K562 (cell line): Measurements from ENCODE around the gene ITPR2.

Experiments used
- TF ChIP-seq, protein P1 (sequence below): sonication (generic); formaldehyde crosslinking; IDR thresholded peaks from 2 replicates; pipeline ENCODE4 v1.8.1; 2023; ENCODE audit warnings: mild to moderate bottlenecking, missing genetic modification reagents
- TF ChIP-seq, protein P2 (sequence below), 3 experiments: IDR thresholded peaks in 2 of 3; conservative IDR thresholded peaks in 1 of 3; 2 replicates each; pipeline ENCODE4 v1.5.1; 2011 to 2012; ENCODE audit warnings: low read length in 3 of 3, mild to moderate bottlenecking in 3 of 3, control low read depth in 2 of 3, improper control_type of control experiment in 1 of 3, inconsistent platforms in 1 of 3, low read depth in 1 of 3, mixed read lengths in 1 of 3, moderate library complexity in 1 of 3; ENCODE audit not compliant: insufficient read depth in 2 of 3
- TF ChIP-seq, protein P3 (sequence below): fragments of 200-800 bp; sonication (Bioruptor generic); IDR thresholded peaks from 2 replicates; pipeline ENCODE4 v1.6.1; 2017; ENCODE audit warnings: missing genetic modification characterization, missing compliant biosample characterization
- TF ChIP-seq, protein P4 (sequence below): sonication (generic); formaldehyde crosslinking; IDR thresholded peaks from 2 replicates; pipeline ENCODE4 v1.8.0; 2023; ENCODE audit warnings: mild to moderate bottlenecking, missing genetic modification reagents

DNA sequence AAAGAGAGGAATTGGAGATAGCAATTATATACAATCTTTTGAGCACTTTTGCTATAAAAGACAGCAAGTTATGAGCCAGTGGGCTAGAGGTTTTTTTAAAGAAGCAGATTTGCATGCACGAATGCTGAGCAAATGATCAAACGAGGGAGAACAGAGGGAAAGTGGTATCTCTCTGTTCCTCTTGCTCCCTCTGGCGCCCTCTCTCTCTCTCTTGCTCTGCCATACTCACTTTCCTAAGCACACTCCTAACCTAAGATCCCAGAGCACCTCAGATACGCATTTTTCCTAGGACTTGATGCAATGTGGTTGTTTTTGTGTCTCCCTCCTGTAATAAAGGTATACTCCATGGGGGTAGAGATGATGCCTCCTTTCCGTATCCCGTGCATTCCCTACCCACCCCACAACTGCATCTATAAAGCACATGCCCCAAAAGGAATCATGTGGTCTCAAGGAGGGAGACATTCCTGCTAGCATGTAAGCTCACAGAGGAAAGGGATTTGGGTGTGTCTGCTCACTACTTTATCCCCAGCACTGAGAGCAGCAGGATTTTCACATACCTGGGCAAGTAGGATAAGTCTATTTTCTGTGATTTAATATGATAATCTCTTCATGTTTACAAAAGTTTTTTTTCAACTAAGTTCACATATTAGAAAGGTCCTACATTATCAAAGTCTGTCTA lies 367.4 kb downstream of the ITPR2 start:
- TF ChIP-seq, protein P1, sequence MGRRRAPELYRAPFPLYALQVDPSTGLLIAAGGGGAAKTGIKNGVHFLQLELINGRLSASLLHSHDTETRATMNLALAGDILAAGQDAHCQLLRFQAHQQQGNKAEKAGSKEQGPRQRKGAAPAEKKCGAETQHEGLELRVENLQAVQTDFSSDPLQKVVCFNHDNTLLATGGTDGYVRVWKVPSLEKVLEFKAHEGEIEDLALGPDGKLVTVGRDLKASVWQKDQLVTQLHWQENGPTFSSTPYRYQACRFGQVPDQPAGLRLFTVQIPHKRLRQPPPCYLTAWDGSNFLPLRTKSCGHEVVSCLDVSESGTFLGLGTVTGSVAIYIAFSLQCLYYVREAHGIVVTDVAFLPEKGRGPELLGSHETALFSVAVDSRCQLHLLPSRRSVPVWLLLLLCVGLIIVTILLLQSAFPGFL (CRISPR knock-in tag): no peak
- TF ChIP-seq, protein P2, sequence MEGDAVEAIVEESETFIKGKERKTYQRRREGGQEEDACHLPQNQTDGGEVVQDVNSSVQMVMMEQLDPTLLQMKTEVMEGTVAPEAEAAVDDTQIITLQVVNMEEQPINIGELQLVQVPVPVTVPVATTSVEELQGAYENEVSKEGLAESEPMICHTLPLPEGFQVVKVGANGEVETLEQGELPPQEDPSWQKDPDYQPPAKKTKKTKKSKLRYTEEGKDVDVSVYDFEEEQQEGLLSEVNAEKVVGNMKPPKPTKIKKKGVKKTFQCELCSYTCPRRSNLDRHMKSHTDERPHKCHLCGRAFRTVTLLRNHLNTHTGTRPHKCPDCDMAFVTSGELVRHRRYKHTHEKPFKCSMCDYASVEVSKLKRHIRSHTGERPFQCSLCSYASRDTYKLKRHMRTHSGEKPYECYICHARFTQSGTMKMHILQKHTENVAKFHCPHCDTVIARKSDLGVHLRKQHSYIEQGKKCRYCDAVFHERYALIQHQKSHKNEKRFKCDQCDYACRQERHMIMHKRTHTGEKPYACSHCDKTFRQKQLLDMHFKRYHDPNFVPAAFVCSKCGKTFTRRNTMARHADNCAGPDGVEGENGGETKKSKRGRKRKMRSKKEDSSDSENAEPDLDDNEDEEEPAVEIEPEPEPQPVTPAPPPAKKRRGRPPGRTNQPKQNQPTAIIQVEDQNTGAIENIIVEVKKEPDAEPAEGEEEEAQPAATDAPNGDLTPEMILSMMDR (IDR thresholded peaks at IDR 0.05 in 2 of 3, conservative IDR thresholded peaks at IDR 0.05 in 1 of 3; ENCODE audit: insufficient read depth in 2 of 3, low read depth in 1 of 3, low read length in 3 of 3): peak; percentile 10 to 37 (median 21); a peak in 3 of 6 replicates
- TF ChIP-seq, protein P3, sequence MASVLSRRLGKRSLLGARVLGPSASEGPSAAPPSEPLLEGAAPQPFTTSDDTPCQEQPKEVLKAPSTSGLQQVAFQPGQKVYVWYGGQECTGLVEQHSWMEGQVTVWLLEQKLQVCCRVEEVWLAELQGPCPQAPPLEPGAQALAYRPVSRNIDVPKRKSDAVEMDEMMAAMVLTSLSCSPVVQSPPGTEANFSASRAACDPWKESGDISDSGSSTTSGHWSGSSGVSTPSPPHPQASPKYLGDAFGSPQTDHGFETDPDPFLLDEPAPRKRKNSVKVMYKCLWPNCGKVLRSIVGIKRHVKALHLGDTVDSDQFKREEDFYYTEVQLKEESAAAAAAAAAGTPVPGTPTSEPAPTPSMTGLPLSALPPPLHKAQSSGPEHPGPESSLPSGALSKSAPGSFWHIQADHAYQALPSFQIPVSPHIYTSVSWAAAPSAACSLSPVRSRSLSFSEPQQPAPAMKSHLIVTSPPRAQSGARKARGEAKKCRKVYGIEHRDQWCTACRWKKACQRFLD: no peak
- TF ChIP-seq, protein P4, sequence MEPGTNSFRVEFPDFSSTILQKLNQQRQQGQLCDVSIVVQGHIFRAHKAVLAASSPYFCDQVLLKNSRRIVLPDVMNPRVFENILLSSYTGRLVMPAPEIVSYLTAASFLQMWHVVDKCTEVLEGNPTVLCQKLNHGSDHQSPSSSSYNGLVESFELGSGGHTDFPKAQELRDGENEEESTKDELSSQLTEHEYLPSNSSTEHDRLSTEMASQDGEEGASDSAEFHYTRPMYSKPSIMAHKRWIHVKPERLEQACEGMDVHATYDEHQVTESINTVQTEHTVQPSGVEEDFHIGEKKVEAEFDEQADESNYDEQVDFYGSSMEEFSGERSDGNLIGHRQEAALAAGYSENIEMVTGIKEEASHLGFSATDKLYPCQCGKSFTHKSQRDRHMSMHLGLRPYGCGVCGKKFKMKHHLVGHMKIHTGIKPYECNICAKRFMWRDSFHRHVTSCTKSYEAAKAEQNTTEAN (CRISPR knock-in tag): no peak
